ENCODE results near the gene UIMC1. TPM values are rescaled to one million over a fixed set of nuclear protein-coding genes. Genes with fewer than 3 reads are reported as not detected.
"Not testable (repeated sequence)": the region's sequence is repeated elsewhere in the genome, so short reads cannot be mapped to it uniquely, and the experiment has no call there.

Gene UIMC1
- total and polyA plus RNA-seq, 7 donors = 18.0 to 96.1 (median 40.2) TPM

GRCh38 chr5:176986280-176986679 is 20.3 kb downstream of the UIMC1 start:
- intact Hi-C loops (cut with DNase I) = no loop called here
- no peaks in the 10 kb centered on the region for H3K27me3 ChIP-seq
- 95 to 97% methylated on average over 2 of the region's 2 CpGs for WGBS, 2 donors
- H3K27ac ChIP-seq = no peak overlapping the region
- no peak overlapping the region for H3K4me3 ChIP-seq
- H3K36me3 ChIP-seq = peaks cover 0 to 11% (median 4%) of the 10 kb centered on the region in 4 donors
- no peaks in the 10 kb centered on the region for H3K9me3 ChIP-seq
- no peak for DNase-seq
- H3K4me1 ChIP-seq = no peaks in the 10 kb centered on the region
- TF ChIP-seq CTCF (IDR thresholded peaks at IDR 0.05) (no peak), POLR2A (IDR thresholded peaks at IDR 0.05) (no peak), POLR2AphosphoS5 (IDR thresholded peaks at IDR 0.05) (no peak), EP300 (IDR thresholded peaks at IDR 0.05) (no peak)

- H3K27ac ChIP-seq = no peak overlapping the region
Observed at GRCh38 chr5:176985516-176985915, 21.1 kb downstream of the UIMC1 start.

GRCh38 chr5:176984176-176984575 is 22.4 kb downstream of the UIMC1 start:
- H3K36me3 ChIP-seq = peaks cover 0 to 32% (median 16%) of the 10 kb centered on the region in 4 donors
- H3K9me3 ChIP-seq; H3K27me3 ChIP-seq; intact Hi-C loops (cut with DNase I); H3K4me1 ChIP-seq; DNase-seq; H3K4me3 ChIP-seq; H3K27ac ChIP-seq: not testable (repeated sequence)
- WGBS, 2 donors = 97 to 98% methylated on average over 28 of the region's 28 CpGs

More at GRCh38 chr5:176985516-176985915, 21.1 kb downstream of the UIMC1 start:
- intact Hi-C loops (cut with DNase I) = no loop called here
- Histone ChIP-seq H3K4me3 (no peak overlapping the region), H3K36me3 (peaks cover 0 to 19% (median 9%) of the 10 kb centered on the region in 4 donors), H3K27me3 (no peaks in the 10 kb centered on the region), H3K9me3 (no peaks in the 10 kb centered on the region), H3K4me1 (no peaks in the 10 kb centered on the region)
- no peak for TF ChIP-seq EP300 (IDR thresholded peaks at IDR 0.05)
- no peak for TF ChIP-seq POLR2AphosphoS5 (IDR thresholded peaks at IDR 0.05)
- TF ChIP-seq POLR2A (IDR thresholded peaks at IDR 0.05) = no peak
- TF ChIP-seq CTCF (IDR thresholded peaks at IDR 0.05) = no peak
- DNase-seq = no peak
- WGBS, 2 donors = 48 to 88% methylated on average over 2 of the region's 2 CpGs

- H3K4me1 ChIP-seq; intact Hi-C loops (cut with DNase I); DNase-seq: not testable (repeated sequence)
Observed at GRCh38 chr5:176983593-176983992, 23.0 kb downstream of the UIMC1 start.

GRCh38 chr5:176983112-176983511 is 23.5 kb downstream of the UIMC1 start:
- H3K4me1 ChIP-seq; H3K4me3 ChIP-seq; H3K27me3 ChIP-seq; H3K27ac ChIP-seq; intact Hi-C loops (cut with DNase I); H3K9me3 ChIP-seq; DNase-seq: not testable (repeated sequence)
- WGBS, 2 donors = 87% methylated on average over 13 of the region's 13 CpGs
- H3K36me3 ChIP-seq = peaks cover 0 to 34% (median 16%) of the 10 kb centered on the region in 4 donors

More at GRCh38 chr5:176983593-176983992, 23.0 kb downstream of the UIMC1 start:
- H3K27me3 ChIP-seq, H3K4me3 ChIP-seq, H3K27ac ChIP-seq, H3K9me3 ChIP-seq: not testable (repeated sequence)
- 95 to 98% methylated on average over 21 of the region's 21 CpGs for WGBS, 2 donors
- peaks cover 0 to 34% (median 16%) of the 10 kb centered on the region in 4 donors for H3K36me3 ChIP-seq

GRCh38 chr5:176980818-176981217 is 25.8 kb downstream of the UIMC1 start:
- H3K27me3 ChIP-seq = no peaks in the 10 kb centered on the region
- no peak for DNase-seq
- H3K27ac ChIP-seq = no peak overlapping the region
- TF ChIP-seq POLR2A (IDR thresholded peaks at IDR 0.05) = no peak
- TF ChIP-seq EP300 (IDR thresholded peaks at IDR 0.05) = no peak
- no peak for TF ChIP-seq CTCF (IDR thresholded peaks at IDR 0.05)
- TF ChIP-seq POLR2AphosphoS5 (IDR thresholded peaks at IDR 0.05) = no peak
- H3K4me1 ChIP-seq = no peaks in the 10 kb centered on the region
- H3K4me3 ChIP-seq = no peak overlapping the region
- intact Hi-C loops (cut with DNase I) = no loop called here
- 92 to 94% methylated on average over 7 of the region's 7 CpGs for WGBS, 2 donors
- H3K36me3 ChIP-seq = peaks cover 0 to 37% (median 16%) of the 10 kb centered on the region in 4 donors
- no peaks in the 10 kb centered on the region for H3K9me3 ChIP-seq
